Adipocyte (in vitro differentiated cells): ENCODE data around the gene RAB37.

ENCODE experiments used
- DNase-seq: peaks from one replicate; pipeline ENCODE4 v3.0.0-alpha.2; 2015; ENCODE audit warnings: low read depth
- H3K27me3 ChIP-seq: replicated peaks from 2 replicates; pipeline ENCODE4 v1.7.0; 2013; ENCODE audit warnings: mild to moderate bottlenecking, low read length, moderate library complexity; ENCODE audit not compliant: control insufficient read depth, insufficient read depth
- H3K36me3 ChIP-seq: 2 replicates; pipeline ENCODE4 v1.7.0; 2013; ENCODE audit warnings: low read length, mild to moderate bottlenecking, moderate library complexity; ENCODE audit not compliant: control insufficient read depth, insufficient read depth, severe bottlenecking
- H3K4me1 ChIP-seq: 2 replicates; pipeline ENCODE4 v1.7.0; 2013; ENCODE audit warnings: mild to moderate bottlenecking, low read length, moderate library complexity; ENCODE audit not compliant: control insufficient read depth, insufficient read depth
- H3K4me3 ChIP-seq: 2 replicates; pipeline ENCODE4 v1.7.0; 2013; ENCODE audit warnings: mild to moderate bottlenecking, low read length, moderate library complexity
- H3K9ac ChIP-seq: 2 replicates; pipeline ENCODE4 v1.7.0; 2013; ENCODE audit warnings: mild to moderate bottlenecking, low read length, moderate library complexity
- H3K9me3 ChIP-seq: 2 replicates; pipeline ENCODE4 v1.7.0; 2013; ENCODE audit warnings: mild to moderate bottlenecking, low read length, moderate library complexity; ENCODE audit not compliant: control insufficient read depth

Gene RAB37, protein sequence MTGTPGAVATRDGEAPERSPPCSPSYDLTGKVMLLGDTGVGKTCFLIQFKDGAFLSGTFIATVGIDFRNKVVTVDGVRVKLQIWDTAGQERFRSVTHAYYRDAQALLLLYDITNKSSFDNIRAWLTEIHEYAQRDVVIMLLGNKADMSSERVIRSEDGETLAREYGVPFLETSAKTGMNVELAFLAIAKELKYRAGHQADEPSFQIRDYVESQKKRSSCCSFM

DNA sequence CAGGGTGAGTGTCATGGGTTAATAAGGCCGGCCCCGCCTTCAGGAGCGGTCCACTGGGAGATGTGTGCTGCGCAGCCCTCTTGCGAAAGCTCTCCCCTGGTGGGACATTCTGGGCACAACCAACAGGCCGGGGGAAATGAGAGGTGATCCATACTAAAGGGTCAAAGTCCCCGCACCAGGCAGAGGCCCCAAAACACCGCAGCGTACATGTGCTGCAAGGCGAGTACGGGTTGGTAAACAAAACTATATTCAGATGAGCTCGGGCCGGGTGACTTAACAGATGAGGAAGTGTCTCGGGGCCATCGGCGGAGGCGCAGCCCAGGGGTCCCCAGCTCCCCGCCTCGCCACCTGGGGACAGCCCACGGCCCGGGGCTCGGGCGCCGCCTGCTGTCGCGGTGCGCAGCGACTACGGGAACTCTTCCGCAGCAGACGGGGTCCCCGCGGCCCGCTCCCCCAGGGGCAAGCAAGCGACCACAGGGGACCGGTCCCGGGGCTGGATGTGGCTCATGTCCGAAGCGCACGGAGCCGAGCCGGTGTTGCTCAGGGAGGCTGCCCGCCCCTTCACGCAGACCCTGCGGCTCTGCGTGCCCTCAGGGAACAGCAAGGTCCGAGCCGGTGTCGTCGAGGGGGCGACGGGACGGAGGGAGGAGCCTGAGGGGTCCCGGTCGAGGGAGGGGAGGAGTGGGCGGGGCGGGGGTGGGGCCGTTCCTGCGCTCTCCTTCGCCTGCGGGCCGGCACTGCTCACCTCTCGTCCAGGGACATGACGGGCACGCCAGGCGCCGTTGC lies at the start of gene RAB37:
Gene RAB37 (plus strand): TSS at position 744 of the 786 bp plus-strand sequence. CDS start 17 bp downstream, at position 761.
- Histone ChIP-seq H3K9me3 (no peaks in the 10 kb centered on the region), H3K27me3 (peaks cover 87% of the 10 kb centered on the region), H3K4me1 (peaks cover 11% of the 10 kb centered on the region), H3K36me3 (no peaks in the 10 kb centered on the region), H3K9ac (no peak within 1 kb of the TSS), H3K4me3 (peak within 1 kb of the TSS; percentile 66)
- DNase-seq = peak; percentile 34

GRCh38 chr17:74687886-74688285 lies 49.2 kb upstream of the RAB37 start:
- Histone ChIP-seq H3K9me3 (no peaks in the 10 kb centered on the region), H3K4me1 (no peaks in the 10 kb centered on the region), H3K4me3 (no peak overlapping the region), H3K27me3 (peaks cover 32% of the 10 kb centered on the region), H3K9ac (no peak overlapping the region), H3K36me3 (no peaks in the 10 kb centered on the region)
- DNase-seq = no peak

GRCh38 chr17:74690409-74690825 lies 46.6 kb upstream of the RAB37 start:
- Histone ChIP-seq H3K9ac (no peak overlapping the region), H3K4me1 (no peaks in the 10 kb centered on the region), H3K4me3 (no peak overlapping the region), H3K9me3 (peaks cover 2% of the 10 kb centered on the region), H3K27me3 (peaks cover 55% of the 10 kb centered on the region), H3K36me3 (no peaks in the 10 kb centered on the region)
- no peak for DNase-seq

GRCh38 chr17:74691151-74691550 lies 45.9 kb upstream of the RAB37 start:
- Histone ChIP-seq H3K9me3 (peaks cover 2% of the 10 kb centered on the region), H3K9ac (no peak overlapping the region), H3K4me1 (no peaks in the 10 kb centered on the region), H3K27me3 (peaks cover 56% of the 10 kb centered on the region), H3K4me3 (no peak overlapping the region), H3K36me3 (no peaks in the 10 kb centered on the region)
- DNase-seq = no peak

DNA sequence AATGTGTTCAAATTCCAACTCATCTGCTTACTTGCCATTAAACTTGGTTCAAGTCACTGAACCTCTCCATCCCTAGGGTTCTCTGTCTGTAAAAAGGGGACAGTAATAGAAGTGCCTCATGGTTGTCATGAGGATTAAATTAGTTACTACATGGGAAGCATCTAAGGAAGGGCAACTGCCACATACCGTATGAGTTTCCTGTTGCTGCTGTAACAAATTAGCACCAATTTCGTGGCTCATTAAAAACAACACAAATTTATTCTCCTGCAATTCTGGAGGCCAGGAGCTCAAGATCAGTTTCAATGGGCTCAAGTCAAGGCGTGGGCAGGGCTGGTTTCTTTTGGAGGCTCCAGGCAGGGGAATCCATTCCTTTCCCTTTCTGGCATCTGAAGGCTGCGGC lies 43.0 kb upstream of the RAB37 start:
- H3K27me3 ChIP-seq = peaks cover 71% of the 10 kb centered on the region
- peaks cover 2% of the 10 kb centered on the region for H3K9me3 ChIP-seq
- H3K4me1 ChIP-seq = no peaks in the 10 kb centered on the region
- no peak for DNase-seq
- no peaks in the 10 kb centered on the region for H3K36me3 ChIP-seq
- H3K4me3 ChIP-seq = no peak overlapping the region
- no peak overlapping the region for H3K9ac ChIP-seq

DNA sequence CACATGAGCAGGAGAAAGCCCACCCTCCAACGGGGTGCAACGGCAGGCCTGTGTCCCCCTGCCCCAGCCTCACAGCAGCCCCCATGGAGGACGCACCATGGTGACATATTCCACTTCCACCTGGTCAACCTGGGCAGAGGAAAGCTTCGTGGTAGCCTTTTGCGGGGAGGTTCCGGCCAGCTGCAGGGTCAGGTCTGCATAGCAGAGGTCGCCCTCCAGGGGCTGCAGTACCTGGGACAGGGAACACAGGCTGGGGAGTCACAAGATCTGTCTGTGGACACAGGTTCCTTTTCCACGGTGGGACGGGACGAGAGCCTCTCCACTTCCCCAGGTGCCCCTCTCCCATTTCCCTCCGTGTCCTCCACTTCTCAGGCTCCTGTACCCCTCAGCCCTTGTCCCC lies 41.4 kb upstream of the RAB37 start:
- Histone ChIP-seq H3K4me3 (no peak overlapping the region), H3K9me3 (peaks cover 2% of the 10 kb centered on the region), H3K27me3 (peaks cover 63% of the 10 kb centered on the region), H3K4me1 (no peaks in the 10 kb centered on the region), H3K36me3 (no peaks in the 10 kb centered on the region), H3K9ac (no peak overlapping the region)
- DNase-seq = no peak

GRCh38 chr17:74697515-74697914 lies 39.5 kb upstream of the RAB37 start:
- Histone ChIP-seq H3K27me3 (peaks cover 67% of the 10 kb centered on the region), H3K4me3 (no peak overlapping the region), H3K9me3 (peaks cover 2% of the 10 kb centered on the region), H3K36me3 (no peaks in the 10 kb centered on the region), H3K4me1 (no peaks in the 10 kb centered on the region), H3K9ac (no peak overlapping the region)
- DNase-seq = no peak

- Histone ChIP-seq H3K4me1 (no peaks in the 10 kb centered on the region), H3K36me3 (no peaks in the 10 kb centered on the region), H3K9ac (no peak overlapping the region), H3K9me3 (peaks cover 2% of the 10 kb centered on the region), H3K4me3 (no peak overlapping the region), H3K27me3 (peaks cover 67% of the 10 kb centered on the region)
- DNase-seq = no peak
Measured at GRCh38 chr17:74698069-74698468, 39.0 kb upstream of the RAB37 start.

- no peaks in the 10 kb centered on the region for H3K36me3 ChIP-seq
- no peaks in the 10 kb centered on the region for H3K9me3 ChIP-seq
- no peak overlapping the region for H3K4me3 ChIP-seq
- peaks cover 55% of the 10 kb centered on the region for H3K27me3 ChIP-seq
- DNase-seq = no peak
- no peaks in the 10 kb centered on the region for H3K4me1 ChIP-seq
- no peak overlapping the region for H3K9ac ChIP-seq
Measured at GRCh38 chr17:74699236-74699635, 37.8 kb upstream of the RAB37 start.

- Histone ChIP-seq H3K9ac (no peak overlapping the region), H3K36me3 (no peaks in the 10 kb centered on the region), H3K4me1 (no peaks in the 10 kb centered on the region), H3K9me3 (no peaks in the 10 kb centered on the region), H3K4me3 (no peak overlapping the region), H3K27me3 (peaks cover 45% of the 10 kb centered on the region)
- no peak for DNase-seq
Measured at GRCh38 chr17:74702116-74702871, 34.8 kb upstream of the RAB37 start.

DNA sequence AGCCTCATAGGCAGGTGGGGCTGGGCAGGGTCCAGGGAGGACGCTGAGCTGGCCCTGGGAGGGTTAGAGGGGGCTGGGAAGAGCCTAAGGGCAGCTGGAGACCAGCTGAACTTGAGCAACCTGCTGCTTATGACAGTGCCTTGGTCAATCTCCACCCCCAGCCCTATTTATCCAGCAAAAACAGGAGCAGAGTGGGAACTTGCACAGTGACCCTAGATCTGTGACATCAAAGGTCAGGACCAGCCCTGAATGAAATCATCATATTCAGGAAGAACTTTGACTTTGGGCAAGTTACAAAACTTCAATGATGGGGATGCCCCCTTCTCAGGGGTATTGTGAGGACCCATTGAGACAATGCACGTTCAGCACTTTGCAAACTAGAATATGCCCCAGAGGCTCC lies 33.7 kb upstream of the RAB37 start:
- H3K9ac ChIP-seq = no peak overlapping the region
- no peak for DNase-seq
- no peaks in the 10 kb centered on the region for H3K36me3 ChIP-seq
- H3K4me3 ChIP-seq = no peak overlapping the region
- no peaks in the 10 kb centered on the region for H3K9me3 ChIP-seq
- H3K4me1 ChIP-seq = no peaks in the 10 kb centered on the region
- peaks cover 36% of the 10 kb centered on the region for H3K27me3 ChIP-seq
